MV-4-11 (cell line): ENCODE results near the gene MLXIPL.
"Not testable (repeated sequence)": the region's sequence is repeated elsewhere in the genome, so short reads cannot be mapped to it uniquely, and the experiment has no call there.

Source experiments
- DNase-seq: peaks from one replicate; lab custom pipeline; 2025; lab: John Stamatoyannopoulos, UW

MLXIPL gene

GRCh38 chr7:73646785-73647724 lies 22.7 kb upstream of the MLXIPL start:
- no peak for DNase-seq

GRCh38 chr7:73645643-73646174 lies 21.4 kb upstream of the MLXIPL start:
- DNase-seq: peak; percentile 78

- no peak for DNase-seq
These were observed 20.5 kb upstream of the MLXIPL start for GRCh38 chr7:73644688-73645286.

- no peak for DNase-seq
These were observed 18.5 kb upstream of the MLXIPL start for GRCh38 chr7:73642834-73643233.

GRCh38 chr7:73638911-73639310 lies 14.6 kb upstream of the MLXIPL start:
- DNase-seq: peak; percentile 57

GRCh38 chr7:73635428-73636200 lies 11.3 kb upstream of the MLXIPL start:
- DNase-seq: no peak

- no peak for DNase-seq
These were observed 9.5 kb upstream of the MLXIPL start for GRCh38 chr7:73633844-73634243.

- DNase-seq: no peak
These were observed 9.0 kb upstream of the MLXIPL start for GRCh38 chr7:73633323-73633722.

GRCh38 chr7:73631558-73631957 lies 7.2 kb upstream of the MLXIPL start:
- no peak for DNase-seq

GRCh38 chr7:73628504-73628903 lies 4.2 kb upstream of the MLXIPL start:
- no peak for DNase-seq

GRCh38 chr7:73626814-73627213 lies 2.5 kb upstream of the MLXIPL start:
- no peak for DNase-seq

GRCh38 chr7:73625276-73625675 lies 954 bp upstream of the MLXIPL start:
- no peak for DNase-seq

- DNase-seq: no peak
These were observed 313 bp upstream of the MLXIPL start for GRCh38 chr7:73624669-73625001.

- DNase-seq: peak; percentile 51
These were observed 1.2 kb downstream of the MLXIPL start for GRCh38 chr7:73622909-73623797.

GRCh38 chr7:73622527-73622908 lies 1.8 kb downstream of the MLXIPL start:
- no peak for DNase-seq

- no peak for DNase-seq
These were observed 2.9 kb downstream of the MLXIPL start for GRCh38 chr7:73621168-73622063.

- DNase-seq: not testable (repeated sequence)
These were observed 4.9 kb downstream of the MLXIPL start for GRCh38 chr7:73619394-73619793.

GRCh38 chr7:73618538-73618937 lies 5.8 kb downstream of the MLXIPL start:
- DNase-seq: no peak

GRCh38 chr7:73617520-73617919 lies 6.8 kb downstream of the MLXIPL start:
- DNase-seq: not testable (repeated sequence)

- DNase-seq: no peak
These were observed 8.4 kb downstream of the MLXIPL start for GRCh38 chr7:73615886-73616285.
